ENCODE data around the gene TNS1.
A peak's percentile ranks its signal among the peaks of the same experiment; 100 is the strongest.

The TNS1 gene

DNA sequence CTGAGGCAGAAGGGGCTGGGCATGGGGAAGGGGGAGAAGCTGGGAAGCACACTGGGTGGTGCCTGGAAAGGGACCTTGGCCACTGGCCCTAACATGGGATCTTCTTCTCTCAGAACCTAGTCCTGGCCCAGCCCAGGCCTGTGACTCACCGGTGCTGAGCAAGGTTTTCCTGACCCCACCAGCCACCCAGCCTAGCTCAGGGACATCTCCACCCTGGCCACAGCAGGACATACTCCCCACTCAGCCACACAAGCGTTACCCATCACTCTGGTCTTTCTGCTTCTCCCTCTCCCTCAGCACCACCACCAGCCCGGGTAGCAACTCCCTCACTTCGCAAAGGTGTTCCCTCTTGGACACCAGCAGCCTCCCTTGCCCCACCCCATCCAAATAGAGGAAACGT is 22.8 kb downstream of the TNS1 start:
- peak; percentile 69 for DNase-seq (ENCODE audit: low spot score)

DNA sequence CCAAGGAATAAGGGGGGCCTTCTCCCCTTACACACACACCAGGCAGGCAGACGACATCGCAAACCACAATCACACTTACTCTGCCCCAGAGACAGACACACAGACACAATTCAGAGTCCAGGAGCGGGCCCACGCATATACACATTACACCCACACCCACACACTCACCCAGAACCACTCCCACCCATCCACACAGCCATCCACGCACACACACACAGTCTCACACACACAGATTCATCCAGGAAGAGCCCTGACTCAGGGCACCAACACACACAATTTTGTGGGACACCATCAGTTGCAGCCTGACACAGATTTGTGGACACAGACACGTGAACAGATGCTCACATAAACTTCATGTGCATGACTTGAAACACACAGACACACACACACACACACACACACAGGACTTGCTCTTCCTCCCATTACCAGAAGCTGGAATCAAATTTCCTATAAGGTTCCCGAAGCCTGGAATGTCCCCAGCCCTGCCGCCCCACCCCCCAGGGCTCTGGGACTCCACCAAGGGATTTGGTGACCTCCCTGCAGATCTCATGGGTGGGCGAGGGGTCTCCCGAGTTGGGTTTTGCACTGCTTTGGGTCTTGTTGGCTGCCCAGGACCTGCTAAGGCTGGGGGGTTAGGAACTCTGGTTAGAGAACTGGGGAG is 23.5 kb downstream of the TNS1 start:
- DNase-seq (ENCODE audit: low spot score), result no peak

GRCh38 chr2:217978536-217979150 is 24.2 kb downstream of the TNS1 start:
- no peak for DNase-seq (ENCODE audit: low spot score)

DNA sequence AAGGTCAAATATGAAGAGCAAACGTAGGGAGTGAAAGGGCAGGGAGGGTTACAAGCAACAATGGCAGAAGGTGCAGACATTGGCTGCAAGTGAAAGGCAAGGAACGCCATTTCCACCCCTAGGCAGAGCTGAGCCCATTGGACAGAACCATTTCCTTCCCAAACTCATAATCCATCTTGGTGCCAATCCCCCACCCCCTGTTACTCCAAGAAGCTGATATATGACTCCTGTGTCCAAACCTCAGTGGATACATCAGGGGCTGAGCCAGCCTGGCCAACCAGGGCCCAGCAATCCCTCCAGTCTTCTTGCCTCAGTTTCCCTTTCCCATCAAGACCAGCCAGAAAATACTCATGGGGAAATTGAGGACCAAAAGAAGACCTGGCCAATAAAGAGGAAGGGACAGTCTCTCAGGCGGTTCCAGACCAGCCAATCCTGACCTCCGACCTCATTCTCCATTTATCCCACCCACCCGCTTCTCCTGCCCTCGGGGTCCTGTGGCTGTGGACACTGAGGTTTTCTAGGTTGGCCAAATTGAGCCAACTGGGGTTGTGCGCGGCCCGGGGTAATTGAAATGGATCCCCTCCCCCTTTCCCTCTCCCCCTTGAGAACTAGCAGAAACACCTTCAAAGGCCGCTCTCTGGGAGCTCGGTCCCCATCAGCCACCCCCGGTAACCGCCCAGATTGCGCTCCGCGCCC is 24.8 kb downstream of the TNS1 start:
- no peak for DNase-seq (ENCODE audit: low spot score)

- DNase-seq (ENCODE audit: low spot score), result no peak
Observed at GRCh38 chr2:217976301-217976700, 26.5 kb downstream of the TNS1 start.

DNA sequence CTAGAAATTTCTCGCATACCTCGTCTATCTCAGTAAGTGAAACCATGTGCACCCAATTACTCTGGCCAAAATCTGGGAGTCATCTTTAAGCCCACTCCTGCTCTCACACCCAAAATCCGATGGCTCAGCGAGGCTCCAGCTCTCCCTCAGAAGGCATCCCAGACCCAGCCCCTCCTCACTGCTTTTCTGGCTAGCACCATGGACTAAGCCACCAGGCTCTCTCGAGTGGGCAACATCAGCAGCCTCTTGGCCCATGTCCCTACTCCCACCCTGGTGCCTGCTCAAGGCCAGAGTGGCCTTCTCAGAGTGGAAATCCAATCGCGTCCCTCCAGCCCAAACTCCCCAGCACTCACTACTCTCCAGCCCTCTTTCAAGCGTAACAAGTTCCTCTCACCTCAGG is 27.2 kb downstream of the TNS1 start:
- no peak for DNase-seq (ENCODE audit: low spot score)

DNA sequence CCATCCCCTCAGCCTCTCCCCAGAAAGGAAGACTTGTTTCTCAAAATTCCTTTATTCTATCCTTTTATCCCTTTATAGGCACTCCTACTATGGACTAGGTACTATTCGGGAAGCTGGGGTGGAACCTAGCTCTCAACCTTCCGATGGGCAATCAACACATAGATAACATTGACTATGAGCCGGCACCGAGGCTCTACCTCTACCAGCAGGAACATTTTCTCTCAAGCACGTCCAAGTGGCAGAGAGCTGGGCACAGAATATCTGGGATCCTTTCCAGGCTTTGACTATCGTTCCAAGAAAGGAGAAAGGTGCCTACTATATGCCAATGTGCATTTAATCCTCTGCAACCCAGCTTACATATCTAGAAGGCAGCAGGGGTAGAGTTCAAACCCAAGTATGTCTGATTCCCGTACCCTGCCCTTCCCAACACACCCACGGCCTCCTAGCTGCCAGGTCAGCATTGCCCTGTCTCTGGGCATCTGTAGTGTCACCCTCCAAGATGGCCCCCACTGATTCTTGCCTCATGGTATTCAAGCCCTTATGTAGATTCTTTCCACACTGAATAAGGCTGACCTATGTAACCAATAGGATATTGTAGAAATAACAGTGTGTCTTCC is 28.3 kb downstream of the TNS1 start:
- DNase-seq (ENCODE audit: low spot score), result no peak

DNA sequence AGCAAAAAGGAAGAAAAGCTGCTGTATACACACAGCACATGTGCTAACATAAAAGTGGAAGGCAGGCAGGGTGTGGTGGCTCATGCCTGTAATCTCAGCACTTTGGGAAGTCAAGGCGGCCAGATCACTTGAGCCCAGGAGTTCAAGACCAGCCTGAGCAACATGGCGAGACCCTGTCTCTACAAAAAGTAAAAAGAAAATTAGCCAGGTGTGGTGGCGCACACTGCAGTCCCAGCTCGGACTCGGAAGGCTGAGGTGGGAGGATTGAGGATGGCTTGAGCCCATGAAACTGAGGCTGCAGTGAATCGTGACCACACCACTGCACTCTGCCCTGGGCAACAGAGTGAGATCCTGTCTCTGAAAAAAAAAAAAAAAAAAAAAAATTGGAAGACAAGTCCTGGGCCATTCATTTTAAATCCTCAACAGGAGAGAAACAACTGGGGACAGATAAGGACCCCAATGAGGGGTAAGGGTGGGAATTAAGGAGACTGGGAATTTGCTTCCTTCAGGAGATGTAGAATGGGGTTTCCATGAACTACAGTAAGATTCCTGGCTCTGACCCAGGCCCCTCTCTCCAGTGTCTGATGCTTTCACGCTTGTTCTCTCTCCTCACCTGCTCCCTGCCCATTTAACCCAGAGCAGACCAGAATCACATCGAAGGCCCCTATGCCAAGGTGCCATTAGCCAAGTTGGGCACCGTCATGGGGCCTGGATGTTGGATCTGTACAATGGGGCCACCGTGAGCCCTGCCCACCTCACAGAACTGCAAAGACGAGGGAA is 29.6 kb downstream of the TNS1 start:
- DNase-seq (ENCODE audit: low spot score), result no peak

DNA sequence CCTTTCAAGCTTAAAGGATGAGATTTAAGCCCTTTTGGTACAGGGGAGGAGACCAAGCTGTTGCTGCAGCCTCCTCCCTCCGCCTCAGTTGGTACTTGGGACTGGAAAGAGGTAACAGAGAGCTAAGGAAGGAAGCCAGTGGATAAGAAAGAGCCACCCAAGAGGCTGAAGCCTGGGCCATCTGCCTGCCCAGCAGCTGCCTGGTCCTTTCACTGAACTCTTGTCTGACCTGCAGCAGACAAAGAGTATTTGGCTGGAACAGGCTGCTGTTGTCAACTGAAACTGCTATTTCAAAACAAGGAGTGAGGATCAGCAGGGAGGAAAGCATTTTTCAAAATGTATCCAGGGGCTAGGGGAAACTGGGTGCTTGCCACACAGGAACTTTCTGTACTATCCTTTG is 30.3 kb downstream of the TNS1 start:
- DNase-seq (ENCODE audit: low spot score), result no peak

DNA sequence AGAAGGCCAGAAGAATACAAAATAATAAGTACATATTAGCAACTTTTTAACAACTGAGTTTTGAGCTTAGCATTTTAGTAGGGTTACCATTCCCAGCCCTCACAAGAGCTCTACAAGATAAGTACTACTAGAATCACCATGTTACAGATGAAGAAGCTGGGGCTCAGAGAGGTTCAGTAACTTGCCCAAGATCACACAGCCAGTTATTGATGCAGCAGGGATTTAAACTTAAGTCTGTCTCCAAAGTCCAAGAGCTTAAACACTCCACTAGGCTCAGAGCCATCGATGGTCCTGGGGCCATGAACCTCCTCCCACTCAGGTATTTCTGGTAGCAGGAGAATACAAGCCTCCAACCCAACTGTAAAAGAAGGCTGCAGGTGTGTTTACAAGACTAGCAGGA is 30.8 kb downstream of the TNS1 start:
- no peak for DNase-seq (ENCODE audit: low spot score)

DNA sequence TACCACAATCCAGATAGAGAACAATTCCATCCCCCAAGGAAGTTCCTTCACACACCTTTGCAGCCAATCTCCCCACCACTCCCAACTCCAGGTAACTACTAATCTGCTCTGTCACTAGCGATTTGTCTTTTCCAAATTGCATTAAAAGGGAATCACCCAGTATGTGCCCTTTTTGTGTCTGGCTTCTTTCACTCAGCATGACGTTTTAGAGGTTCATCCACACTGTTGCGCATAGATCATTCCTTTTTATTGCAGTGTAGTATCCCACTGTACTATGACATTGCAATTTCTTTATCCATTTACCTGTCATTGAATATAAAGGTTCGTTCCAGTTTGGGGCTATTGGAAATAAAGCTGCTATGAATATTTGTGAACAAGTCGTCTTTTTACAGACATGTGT is 31.6 kb downstream of the TNS1 start:
- DNase-seq (ENCODE audit: low spot score), result no peak

- DNase-seq (ENCODE audit: low spot score), result no peak
Observed at GRCh38 chr2:217970206-217970605, 32.6 kb downstream of the TNS1 start.

DNA sequence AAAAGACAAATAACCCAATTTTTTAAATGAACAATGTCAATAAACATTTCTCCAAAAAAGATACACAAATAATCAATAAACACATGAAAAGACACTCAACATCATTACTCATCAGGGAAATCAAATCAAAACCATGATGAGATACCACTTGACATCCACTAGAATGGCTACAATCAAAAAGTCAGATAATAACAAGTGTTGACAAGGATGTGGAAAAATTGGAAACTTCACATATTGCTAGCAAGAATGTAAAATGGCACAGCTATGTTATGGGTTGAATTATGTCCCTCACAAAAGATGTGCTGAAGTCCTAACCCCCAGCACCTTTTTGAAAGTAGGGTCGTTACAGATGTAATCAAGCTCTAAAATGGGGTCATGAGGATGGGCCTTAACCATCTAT is 33.2 kb downstream of the TNS1 start:
- DNase-seq (ENCODE audit: low spot score), result no peak

GRCh38 chr2:217968023-217968422 is 34.8 kb downstream of the TNS1 start:
- no peak for DNase-seq (ENCODE audit: low spot score)

DNA sequence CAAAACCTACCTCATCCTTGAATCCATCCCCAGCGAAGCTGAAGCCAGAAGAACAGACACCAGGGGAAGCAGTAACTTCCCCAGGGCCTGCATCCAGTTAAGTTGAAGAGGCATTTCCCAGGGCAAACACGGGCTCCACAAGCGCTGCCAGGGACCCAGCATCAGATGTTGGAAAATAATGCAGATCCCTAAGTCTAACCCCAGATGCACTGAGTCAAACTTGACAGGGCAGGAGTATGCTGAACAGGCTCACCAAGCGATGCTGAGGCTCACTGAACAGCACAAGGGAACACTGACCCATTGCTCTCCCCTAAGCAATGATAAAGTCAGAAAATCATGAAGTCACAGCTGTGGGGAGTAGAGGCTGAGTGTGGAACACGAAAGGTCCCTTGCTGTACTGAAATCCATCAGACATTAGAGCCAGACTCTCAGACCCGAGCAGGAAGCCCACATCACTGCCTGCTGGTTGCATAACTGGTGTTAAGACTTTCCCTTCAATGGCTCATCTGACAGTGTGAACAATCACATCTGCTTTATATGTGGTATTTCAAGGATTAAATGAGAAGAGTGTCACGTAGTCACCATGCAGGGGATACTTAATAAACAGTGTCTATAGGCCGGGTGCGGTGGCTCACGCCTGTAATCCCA is 36.2 kb downstream of the TNS1 start:
- DNase-seq (ENCODE audit: low spot score), result no peak

DNA sequence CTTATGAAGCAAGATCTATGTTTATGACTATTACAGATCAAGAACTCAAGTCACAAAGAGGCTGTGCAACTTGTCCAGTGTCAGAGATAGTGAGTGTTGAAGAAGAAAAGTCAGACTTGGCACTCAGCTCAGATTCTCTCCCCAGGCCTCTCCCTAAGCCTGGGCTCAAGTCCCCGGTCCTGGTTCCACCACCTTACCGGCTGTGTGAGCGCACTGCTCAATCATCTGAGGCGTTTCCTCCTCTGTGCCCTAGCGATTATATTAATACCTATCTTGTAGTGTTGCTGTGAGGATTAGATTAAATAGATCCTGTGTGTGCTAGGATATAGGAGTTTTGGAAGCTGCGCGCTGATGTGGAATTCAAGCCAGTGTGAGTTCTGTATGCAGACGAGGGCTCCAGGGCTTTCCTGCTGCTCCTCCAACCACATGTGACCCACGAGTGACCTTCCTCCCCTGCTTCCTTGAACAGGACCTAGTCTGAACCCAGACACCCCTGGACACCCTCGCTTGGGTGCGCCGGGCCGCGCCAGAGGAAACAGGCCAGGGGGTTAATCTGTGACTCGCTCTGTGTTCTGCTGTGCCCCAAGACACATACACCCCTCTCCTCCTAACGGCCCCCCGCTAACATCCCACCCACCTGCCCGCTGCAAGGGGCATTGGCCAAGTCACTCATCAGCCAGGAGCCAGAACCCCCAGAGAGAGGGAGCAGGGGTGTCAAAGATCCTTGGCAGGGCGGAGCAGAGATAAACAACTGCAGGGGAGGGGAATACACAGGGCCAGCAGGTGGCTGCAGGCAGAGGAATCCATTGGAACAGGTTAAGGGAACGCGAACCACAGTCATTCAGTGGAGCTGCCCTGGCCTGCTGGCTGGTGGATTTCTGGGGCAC is 38.3 kb downstream of the TNS1 start:
- DNase-seq (ENCODE audit: low spot score), result no peak

DNA sequence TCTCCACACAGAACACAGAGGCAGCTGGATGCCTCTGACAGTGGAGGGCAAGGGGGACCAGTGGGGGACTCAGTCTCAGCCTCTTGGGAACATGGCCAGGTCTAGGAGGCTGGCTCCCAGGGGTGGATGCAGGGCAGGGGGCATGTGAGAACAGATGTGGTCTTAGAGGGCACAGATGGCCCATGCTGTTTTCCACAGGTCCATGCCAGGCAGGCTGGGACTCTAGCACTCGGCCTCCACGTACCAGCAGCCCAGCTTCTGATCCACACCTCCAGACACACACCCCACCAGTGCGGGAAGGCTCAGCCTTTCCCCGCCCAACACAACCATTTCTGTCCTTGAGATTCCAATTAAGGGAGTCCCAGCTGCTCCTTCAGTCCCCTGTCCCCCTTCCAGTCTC is 42.4 kb downstream of the TNS1 start:
- DNase-seq (ENCODE audit: low spot score), result no peak

DNA sequence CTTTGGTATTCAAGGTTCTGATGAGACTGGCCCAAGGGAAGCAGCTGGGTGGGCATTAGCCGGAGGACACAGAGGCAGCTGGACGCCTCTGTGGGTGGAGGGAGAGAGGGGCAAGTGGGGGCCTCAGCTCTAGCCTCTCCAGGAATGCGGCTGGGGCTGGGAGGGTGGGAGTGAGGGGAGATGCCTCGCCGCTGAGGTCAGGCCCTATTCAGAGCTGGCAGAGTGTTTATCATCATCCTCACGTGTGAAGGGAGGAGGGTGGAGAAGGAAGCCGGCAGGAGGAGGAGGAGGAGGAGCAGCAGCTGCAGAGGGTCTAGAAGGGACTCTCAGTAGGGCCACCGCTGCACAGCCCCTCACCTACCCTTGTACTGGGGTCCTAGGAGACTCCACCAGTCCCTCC is 43.1 kb downstream of the TNS1 start:
- no peak for DNase-seq (ENCODE audit: low spot score)

GRCh38 chr2:217958884-217959225 is 43.9 kb downstream of the TNS1 start:
- DNase-seq (ENCODE audit: low spot score), result no peak

- DNase-seq (ENCODE audit: low spot score), result no peak
Observed at GRCh38 chr2:217958206-217958883, 44.5 kb downstream of the TNS1 start.
